MM.1S (cell line): Measurements from ENCODE around the gene BSN.

ENCODE experiments used
- DNase-seq: peaks from one replicate; pipeline ENCODE4 v3.0.0-alpha.2; 2015
- H2AFZ ChIP-seq: fragments of 300-600 bp; sonication (generic); 2 replicates; pipeline ENCODE4 v1.6.0; 2016; ENCODE audit warnings: antibody characterized with exemption, low read length
- H3F3A ChIP-seq: fragments of 300-600 bp; sonication (generic); 2 replicates; pipeline ENCODE4 v1.6.1; 2016; ENCODE audit warnings: mild to moderate bottlenecking, antibody characterized with exemption, low read length, moderate library complexity, mixed read lengths; ENCODE audit not compliant: insufficient read depth
- H3K27ac ChIP-seq: fragments of 300-600 bp; sonication (generic); 2 replicates; pipeline ENCODE4 v1.5.1; 2016; ENCODE audit warnings: mild to moderate bottlenecking, low read length
- H3K27me3 ChIP-seq: fragments of 300-600 bp; sonication (generic); replicated peaks from 2 replicates; pipeline ENCODE4 v1.6.0; 2016; ENCODE audit warnings: low read length; ENCODE audit not compliant: insufficient read depth
- H3K36me3 ChIP-seq: fragments of 300-600 bp; sonication (generic); replicated peaks from 2 replicates; pipeline ENCODE4 v1.6.1; 2016; ENCODE audit warnings: mild to moderate bottlenecking, low read length, mixed read lengths; ENCODE audit not compliant: insufficient read depth
- H3K4me1 ChIP-seq: fragments of 300-600 bp; sonication (generic); 2 replicates; pipeline ENCODE4 v1.6.1; 2016; ENCODE audit warnings: low read length, mixed read lengths
- H3K4me2 ChIP-seq: fragments of 300-600 bp; sonication (generic); 2 replicates; pipeline ENCODE4 v1.6.0; 2016; ENCODE audit warnings: low read depth, low read length
- H3K4me3 ChIP-seq: fragments of 300-600 bp; sonication (generic); 2 replicates; pipeline ENCODE4 v1.5.1; 2016; ENCODE audit warnings: low read length, mixed read lengths
- H3K79me2 ChIP-seq: fragments of 300-600 bp; sonication (generic); 2 replicates; pipeline ENCODE4 v1.6.1; 2016; ENCODE audit warnings: mixed run types, low read length, mixed read lengths
- H3K9ac ChIP-seq: fragments of 300-600 bp; sonication (generic); 2 replicates; pipeline ENCODE4 v1.6.1; 2016; ENCODE audit warnings: low read length, mixed read lengths
- H3K9me2 ChIP-seq: fragments of 300-600 bp; sonication (generic); replicated peaks from 2 replicates; pipeline ENCODE4 v1.6.1; 2016; ENCODE audit warnings: mild to moderate bottlenecking, low read length, mixed read lengths; ENCODE audit not compliant: insufficient read depth
- H3K9me3 ChIP-seq: fragments of 300-600 bp; sonication (generic); replicated peaks from 2 replicates; pipeline ENCODE4 v1.6.1; 2016; ENCODE audit warnings: mild to moderate bottlenecking, low read length, mixed read lengths; ENCODE audit not compliant: insufficient read depth
- H4K20me1 ChIP-seq: fragments of 300-600 bp; sonication (generic); 2 replicates; pipeline ENCODE4 v1.6.1; 2016; ENCODE audit warnings: mild to moderate bottlenecking, low read length, moderate library complexity, mixed read lengths; ENCODE audit not compliant: insufficient read depth
- EZH2 ChIP-seq: fragments of 300-600 bp; sonication (generic); optimal IDR thresholded peaks from 2 replicates; pipeline ENCODE3; 2017; ENCODE audit warnings: low read depth, mild to moderate bottlenecking, antibody characterized with exemption, low read length, mixed read lengths
- EZH2phosphoT487 ChIP-seq: fragments of 300-600 bp; sonication (generic); IDR thresholded peaks from 2 replicates; pipeline ENCODE4 v1.6.1; 2018; ENCODE audit warnings: antibody characterized with exemption, low read length
- TF ChIP-seq, protein P1 (sequence below): fragments of 300-600 bp; sonication (generic); IDR thresholded peaks from 2 replicates; pipeline ENCODE4 v1.5.1; 2016; ENCODE audit warnings: antibody characterized with exemption, low read length, mixed read lengths

The BSN gene

DNA sequence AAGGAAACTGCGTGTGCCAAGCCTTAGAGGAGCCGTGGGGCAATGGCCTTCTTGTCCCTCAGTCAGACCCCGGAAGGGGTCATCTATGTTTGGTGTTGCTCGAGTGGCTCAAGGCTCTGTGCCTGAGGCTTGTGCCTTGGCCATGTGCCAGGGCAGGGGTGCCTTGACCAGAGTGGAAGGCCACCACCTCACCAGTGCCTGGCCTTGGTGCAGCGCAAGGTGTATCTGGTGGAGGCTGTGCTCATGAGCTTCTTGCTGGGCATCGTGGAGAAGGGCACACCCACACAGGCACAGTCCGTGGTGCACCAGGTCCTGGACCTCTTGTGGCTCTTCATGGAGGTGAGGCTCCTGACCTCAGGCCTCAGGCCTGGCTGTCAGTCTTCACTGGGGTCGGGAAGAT, 145.7 kb downstream of the BSN start:
- Histone ChIP-seq H4K20me1 (no peaks in the 10 kb centered on the region), H3K36me3 (no peaks in the 10 kb centered on the region)
- no peak for TF ChIP-seq EZH2
- TF ChIP-seq EZH2phosphoT487 = no peak
- TF ChIP-seq, protein P1, sequence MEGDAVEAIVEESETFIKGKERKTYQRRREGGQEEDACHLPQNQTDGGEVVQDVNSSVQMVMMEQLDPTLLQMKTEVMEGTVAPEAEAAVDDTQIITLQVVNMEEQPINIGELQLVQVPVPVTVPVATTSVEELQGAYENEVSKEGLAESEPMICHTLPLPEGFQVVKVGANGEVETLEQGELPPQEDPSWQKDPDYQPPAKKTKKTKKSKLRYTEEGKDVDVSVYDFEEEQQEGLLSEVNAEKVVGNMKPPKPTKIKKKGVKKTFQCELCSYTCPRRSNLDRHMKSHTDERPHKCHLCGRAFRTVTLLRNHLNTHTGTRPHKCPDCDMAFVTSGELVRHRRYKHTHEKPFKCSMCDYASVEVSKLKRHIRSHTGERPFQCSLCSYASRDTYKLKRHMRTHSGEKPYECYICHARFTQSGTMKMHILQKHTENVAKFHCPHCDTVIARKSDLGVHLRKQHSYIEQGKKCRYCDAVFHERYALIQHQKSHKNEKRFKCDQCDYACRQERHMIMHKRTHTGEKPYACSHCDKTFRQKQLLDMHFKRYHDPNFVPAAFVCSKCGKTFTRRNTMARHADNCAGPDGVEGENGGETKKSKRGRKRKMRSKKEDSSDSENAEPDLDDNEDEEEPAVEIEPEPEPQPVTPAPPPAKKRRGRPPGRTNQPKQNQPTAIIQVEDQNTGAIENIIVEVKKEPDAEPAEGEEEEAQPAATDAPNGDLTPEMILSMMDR = no peak

DNA sequence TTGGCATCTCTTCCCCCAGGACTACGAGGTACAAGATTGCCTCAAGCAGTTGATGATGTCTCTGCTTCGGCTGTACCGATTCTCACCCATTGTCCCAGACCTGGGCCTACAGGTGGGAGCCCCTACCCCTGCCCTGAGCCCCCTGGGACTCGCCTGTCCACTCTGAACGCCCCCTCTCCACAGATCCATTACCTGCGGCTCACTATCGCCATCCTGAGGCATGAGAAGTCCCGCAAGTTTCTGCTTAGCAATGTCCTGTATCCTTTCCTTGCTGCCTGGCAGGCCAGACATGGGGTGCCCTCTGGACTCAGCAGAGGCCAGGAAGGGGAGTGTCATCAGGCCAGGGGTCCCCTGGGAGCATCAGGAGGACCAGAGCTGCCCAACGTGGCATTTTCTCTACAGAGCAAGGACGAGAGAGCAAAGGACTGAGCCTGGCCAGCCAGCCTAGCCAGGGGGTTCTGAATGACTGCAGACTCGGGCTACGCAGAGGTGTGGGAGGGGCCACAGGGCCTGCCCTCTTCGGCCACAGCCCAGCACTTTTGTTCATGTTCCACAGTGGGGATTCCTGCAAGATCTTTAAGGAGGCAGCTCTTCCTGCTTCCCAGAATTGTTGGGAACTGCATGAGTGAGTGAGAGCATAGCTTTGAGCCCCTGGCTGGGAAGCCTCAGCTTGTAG, 146.3 kb downstream of the BSN start:
- no peak overlapping the region for H3K4me2 ChIP-seq
- no peaks in the 10 kb centered on the region for H3K4me1 ChIP-seq
- H3K27ac ChIP-seq = no peak overlapping the region
- H3K79me2 ChIP-seq = no peaks in the 10 kb centered on the region
- H2AFZ ChIP-seq = no peak overlapping the region
- H4K20me1 ChIP-seq = no peaks in the 10 kb centered on the region
- no peak overlapping the region for H3K4me3 ChIP-seq
- DNase-seq = no peak
- H3K9ac ChIP-seq = no peak overlapping the region
- no peaks in the 10 kb centered on the region for H3K9me2 ChIP-seq
- no peaks in the 10 kb centered on the region for H3K36me3 ChIP-seq
- H3F3A ChIP-seq = no peaks in the 10 kb centered on the region
- no peaks in the 10 kb centered on the region for H3K27me3 ChIP-seq
- TF ChIP-seq, protein P1 = 0 out of 2 replicates have a peak, but pooled peaks have one; percentile 9
- TF ChIP-seq EZH2 = no peak
- H3K9me3 ChIP-seq = no peaks in the 10 kb centered on the region

More for the DNA sequence above, 145.7 kb downstream of the BSN start:
- DNase-seq = no peak
- H3K79me2 ChIP-seq = no peaks in the 10 kb centered on the region
- H3K4me3 ChIP-seq = no peak overlapping the region
- no peak overlapping the region for H3K4me2 ChIP-seq
- H3K27ac ChIP-seq = no peak overlapping the region
- H3K9me3 ChIP-seq = no peaks in the 10 kb centered on the region
- H3K9me2 ChIP-seq = no peaks in the 10 kb centered on the region
- H3K4me1 ChIP-seq = no peaks in the 10 kb centered on the region
- no peak overlapping the region for H2AFZ ChIP-seq
- H3K27me3 ChIP-seq = no peaks in the 10 kb centered on the region
- H3F3A ChIP-seq = no peaks in the 10 kb centered on the region
- no peak overlapping the region for H3K9ac ChIP-seq

GRCh38 chr3:49701388-49702077, 147.3 kb downstream of the BSN start:
- no peaks in the 10 kb centered on the region for H3K9me2 ChIP-seq
- H3K4me2 ChIP-seq = no peak overlapping the region
- H3K79me2 ChIP-seq = no peaks in the 10 kb centered on the region
- no peak for DNase-seq
- H3F3A ChIP-seq = no peaks in the 10 kb centered on the region
- TF ChIP-seq EZH2 = no peak
- TF ChIP-seq, protein P1 = peak; percentile 49
- no peak for TF ChIP-seq EZH2phosphoT487
- H3K4me1 ChIP-seq = no peaks in the 10 kb centered on the region
- no peak overlapping the region for H3K4me3 ChIP-seq
- no peak overlapping the region for H3K9ac ChIP-seq
- H2AFZ ChIP-seq = no peak overlapping the region
- no peaks in the 10 kb centered on the region for H3K9me3 ChIP-seq
- no peaks in the 10 kb centered on the region for H3K27me3 ChIP-seq
- no peaks in the 10 kb centered on the region for H4K20me1 ChIP-seq
- no peak overlapping the region for H3K27ac ChIP-seq
- no peaks in the 10 kb centered on the region for H3K36me3 ChIP-seq
